GM19351 (cell line): ENCODE results near the gene TMEM164.

Experiments
- ATAC-seq: cut with Tn5 transposase; IDR thresholded peaks from one replicate; pipeline ENCODE4 v1.9.1; 2021; ENCODE audit warnings: mild to moderate bottlenecking, moderate library complexity; ENCODE audit not compliant: unreplicated experiment

The TMEM164 gene

DNA sequence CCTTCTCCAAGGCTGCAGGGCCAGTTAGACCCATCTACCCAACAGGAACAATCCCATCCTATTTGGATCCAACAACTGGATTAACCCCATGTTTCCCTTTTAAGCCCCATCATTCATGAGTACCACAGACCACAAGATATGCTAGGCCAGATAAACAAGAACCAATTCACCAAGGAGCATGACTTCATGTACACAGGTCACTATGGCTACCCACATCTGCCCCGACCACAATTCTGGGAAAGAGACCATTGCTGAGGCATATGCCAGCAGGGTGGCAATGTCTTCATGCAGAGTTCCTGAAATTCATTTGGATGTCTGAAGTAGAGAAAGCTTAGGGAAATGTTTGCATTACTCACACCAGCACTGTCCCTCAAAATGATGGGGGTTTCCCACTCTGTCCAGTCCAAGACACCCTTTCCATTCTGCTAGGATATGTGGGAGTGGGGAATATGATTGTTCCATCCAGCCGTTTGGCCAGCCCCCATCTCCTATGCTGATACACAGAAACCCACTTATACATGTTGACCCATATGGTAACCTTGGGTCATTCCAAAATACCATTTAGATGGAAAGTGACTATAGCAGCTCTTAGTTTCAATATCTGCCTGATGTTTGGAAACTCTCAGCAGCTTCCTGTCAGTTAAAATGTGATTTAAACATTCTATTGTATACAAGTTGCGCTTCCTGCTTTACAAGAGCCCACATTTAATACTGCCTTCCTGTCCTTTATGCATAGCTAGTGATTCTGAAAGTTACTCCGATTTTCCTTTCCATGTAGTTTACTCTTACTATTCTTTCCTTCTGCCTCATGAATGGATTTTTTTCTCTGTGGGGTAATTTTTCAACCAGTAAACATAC lies 186.0 kb downstream of the TMEM164 start:
- ATAC-seq, result no peak

DNA sequence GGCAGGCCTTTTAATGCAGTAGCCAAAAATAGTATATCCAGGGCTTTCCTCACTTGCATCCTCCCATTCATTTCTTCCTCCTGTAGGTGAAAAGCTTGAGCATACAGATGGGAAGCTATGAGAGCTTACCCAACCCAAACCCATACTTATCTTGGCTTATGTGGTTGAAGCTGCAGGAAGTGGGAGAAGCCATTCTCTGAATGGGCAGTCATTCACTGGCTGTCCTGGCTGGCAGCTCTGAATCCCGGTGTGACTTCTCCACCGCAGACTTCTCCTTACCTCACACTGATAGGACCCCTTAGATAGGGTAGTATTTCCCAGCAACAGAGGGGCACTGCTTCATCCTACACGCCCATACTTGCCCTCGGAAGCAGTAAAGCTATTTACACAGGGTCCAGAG lies 189.6 kb downstream of the TMEM164 start:
- ATAC-seq, result no peak

DNA sequence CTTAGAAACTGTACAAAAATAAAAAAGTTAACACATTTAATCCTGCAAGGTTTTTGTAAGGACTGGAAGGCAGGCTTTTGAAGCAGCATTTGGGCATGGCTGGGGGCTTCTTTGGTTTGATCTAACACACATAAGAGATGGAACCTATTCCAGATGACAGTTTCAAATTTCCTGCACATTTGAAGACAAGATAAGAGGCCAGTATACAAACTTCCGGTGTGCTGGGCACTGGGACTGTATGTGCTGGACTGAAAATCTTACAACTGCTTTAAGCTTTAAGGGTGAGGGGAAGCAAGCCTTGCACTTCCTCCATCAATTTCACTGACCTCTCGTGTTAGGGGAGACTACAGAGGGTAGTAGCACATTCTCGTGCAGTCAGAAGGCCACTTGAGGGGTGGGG lies 192.1 kb downstream of the TMEM164 start:
- ATAC-seq, result no peak

DNA sequence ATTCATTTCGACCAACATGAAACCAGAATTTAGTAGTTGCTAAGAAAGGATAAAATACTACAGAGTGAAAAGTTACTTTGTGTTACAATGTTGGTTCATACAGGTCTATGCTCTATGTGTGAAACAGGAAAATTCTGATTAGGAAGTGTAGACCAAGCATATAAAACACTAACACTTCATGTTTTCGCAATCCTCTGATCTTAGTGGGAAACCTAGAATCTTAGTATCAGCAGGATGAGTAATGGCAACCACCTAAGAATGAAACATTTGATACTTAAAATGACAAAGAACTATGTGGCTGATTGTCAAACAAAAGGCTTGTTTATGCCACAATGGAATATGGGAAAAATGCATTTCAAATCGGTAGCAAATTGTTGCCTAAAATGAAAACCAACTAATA lies 198.9 kb downstream of the TMEM164 start:
- no peak for ATAC-seq

DNA sequence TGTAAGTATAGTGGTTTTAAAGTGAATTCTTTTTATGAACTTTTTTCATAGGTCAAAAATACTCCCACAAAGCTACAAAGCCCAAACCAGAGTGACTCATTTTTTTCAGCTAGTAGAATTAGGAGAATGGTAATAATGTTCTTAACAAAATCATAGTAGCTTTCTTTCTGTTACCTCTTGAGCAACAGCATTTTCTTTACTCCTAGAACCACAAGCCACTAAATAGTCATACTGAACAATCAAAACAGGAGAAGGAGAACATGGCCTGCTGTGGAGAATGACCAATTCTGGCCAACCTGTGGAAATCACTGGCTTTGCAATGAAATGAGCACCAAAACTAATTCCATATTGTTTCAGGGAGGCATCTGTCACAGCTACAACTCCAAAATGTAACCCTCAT lies 202.1 kb downstream of the TMEM164 start:
- no peak for ATAC-seq

DNA sequence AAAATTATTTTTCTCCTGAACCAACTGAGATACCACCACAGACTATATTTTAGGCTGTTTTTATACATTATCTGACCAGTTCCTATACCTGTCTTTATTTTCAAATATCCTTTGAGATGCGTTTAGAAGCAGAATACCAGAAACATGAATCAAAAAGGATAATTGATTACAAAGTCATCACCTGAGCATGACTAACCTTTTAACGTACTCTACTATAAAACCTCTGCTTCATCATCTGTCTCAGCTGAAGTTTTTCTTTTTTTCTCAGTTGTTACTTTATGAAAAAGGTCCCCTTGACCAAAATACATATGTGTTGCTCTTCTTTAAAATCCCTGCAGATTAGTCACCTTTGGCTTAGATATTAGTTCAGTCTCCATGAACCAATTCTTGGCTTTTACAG lies 205.2 kb downstream of the TMEM164 start:
- no peak for ATAC-seq

DNA sequence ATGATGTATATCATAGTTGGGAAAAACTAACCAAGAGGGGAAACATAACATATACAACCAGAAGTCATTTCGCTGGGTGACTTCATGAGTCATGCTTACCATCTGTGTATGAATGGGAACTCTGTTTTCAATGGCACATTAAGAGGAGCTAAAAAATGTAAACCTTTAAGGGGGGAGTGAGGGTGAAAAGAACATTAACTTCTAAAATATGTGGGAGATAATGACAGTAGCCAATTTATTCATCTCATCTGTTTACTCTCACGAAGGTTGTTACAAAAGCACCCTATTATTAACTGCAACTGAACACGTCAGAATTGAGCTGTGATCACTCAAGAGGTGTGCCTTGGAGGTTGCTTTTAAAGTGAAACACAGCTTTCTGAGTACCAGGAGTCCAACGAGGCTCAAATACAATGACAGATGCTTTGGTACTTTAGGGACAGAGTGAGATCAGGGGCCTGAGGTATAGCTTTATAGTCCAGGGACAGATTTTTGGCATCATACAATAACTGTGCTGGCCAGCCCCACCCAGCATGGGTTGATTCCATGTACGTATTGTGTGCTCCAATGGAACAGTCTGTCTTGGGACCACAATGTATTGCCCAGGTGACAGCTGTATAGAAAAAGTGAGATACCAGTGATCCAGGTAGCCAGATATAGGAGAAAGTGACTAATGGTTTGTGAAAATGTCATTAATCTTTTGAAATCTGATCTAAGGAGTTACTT lies 207.7 kb downstream of the TMEM164 start:
- no peak for ATAC-seq

DNA sequence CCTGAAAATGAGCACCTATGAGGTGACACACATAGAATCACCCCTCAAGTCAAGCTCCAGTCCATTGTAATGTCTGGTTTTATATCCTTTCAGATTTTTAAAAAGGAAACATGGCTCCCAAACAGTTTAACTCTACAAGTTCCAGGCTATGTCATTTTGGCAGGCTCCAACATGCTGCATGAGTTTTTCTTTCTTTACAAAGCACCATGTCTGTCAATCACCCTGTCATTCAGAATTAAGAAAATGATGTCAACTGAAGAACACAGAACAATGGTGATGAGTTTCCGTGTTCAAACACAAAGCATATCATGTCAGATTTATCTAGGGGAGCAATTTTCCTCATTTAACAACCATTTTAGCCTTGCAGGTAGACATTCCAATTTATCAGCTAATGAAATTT lies 208.4 kb downstream of the TMEM164 start:
- no peak for ATAC-seq

DNA sequence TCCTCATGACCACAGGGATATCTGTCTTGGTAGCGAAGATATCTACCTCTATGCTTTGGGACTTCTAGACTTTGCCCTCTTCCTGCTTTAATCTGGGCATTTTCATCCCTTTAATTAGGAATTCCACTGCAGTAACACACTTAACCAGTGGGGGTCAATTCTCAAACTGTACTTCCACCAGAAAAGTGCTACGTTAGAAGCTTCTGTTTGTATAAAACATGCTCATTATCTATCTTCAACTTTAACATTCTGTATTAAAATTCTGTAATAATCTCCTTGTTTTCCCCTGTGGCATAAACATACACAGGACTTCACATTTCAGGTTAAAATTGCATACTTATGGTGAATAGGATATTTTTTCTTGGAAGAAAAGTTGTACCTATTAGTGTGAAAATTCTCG lies 209.4 kb downstream of the TMEM164 start:
- no peak for ATAC-seq

DNA sequence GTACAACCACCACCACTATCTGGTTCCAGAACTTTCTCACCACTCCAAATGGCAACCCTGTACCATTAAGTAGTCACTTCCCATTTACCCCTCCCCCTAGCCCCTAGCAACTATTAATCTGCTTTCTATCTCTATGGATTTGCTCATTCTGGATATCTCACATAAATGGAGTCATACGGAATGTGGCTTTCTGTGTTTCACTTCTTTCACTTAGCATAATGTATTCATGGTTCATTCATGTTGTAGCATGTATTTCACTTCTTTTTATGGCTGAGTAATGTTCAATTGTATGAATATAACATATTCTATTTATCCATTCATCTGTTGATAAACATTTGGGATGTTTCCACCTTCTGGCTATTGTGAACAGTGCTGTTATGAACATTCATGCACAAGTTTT lies 210.3 kb downstream of the TMEM164 start:
- ATAC-seq, result no peak

DNA sequence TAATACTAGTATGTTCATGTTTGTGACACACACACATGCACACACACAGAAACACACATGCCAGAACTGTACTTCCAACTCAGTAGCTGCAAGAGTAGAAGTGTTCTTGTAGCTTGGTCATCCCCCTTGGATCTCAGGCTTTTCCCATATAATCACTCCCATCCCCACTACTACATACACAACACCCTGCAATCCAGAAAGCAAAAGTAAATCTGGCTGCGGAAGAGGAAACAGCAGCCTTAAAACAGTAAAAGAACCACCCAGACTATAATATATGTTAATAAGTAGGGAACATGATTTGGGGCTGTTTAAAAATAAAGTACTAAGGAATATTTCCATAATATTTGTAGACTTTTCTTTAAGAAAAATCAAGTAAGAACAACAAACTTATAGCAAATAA lies 211.8 kb downstream of the TMEM164 start:
- no peak for ATAC-seq

DNA sequence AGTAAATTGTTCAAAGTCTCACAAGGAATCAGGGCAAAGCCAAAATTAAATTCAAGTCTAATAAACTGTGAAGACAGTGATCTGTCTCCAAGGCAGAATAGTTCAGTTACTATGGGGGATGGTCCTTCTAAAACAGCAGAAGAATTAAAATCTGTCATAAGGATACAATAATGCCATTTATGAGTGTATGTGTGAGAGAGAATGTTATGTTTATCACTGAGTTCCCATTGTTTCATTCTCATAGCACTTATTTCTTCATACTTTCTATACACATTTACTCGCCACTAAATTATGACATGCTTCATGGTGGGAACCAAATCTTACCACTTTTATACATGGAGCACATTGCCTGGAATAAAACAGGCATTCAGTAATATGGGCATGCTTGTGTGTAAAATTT lies 212.5 kb downstream of the TMEM164 start:
- ATAC-seq, result no peak

DNA sequence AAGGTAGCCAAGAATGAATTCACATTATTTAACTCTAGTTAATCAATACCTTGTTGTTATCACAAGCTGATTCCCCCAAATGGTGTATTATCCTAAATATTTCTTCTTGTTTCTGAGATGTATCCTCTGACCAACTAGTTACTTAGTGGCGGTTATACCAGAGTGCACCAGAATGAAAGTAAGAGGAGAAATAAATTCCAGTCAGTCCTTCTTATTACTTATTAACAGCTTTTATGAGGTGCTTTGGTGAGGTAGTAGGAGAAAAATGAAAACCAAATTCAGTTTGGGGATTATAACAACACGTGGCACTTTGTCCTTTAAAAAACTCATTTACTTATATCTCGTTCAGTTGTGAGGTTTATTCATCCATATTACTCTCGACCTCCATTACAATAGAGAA lies 213.1 kb downstream of the TMEM164 start:
- ATAC-seq, result no peak

DNA sequence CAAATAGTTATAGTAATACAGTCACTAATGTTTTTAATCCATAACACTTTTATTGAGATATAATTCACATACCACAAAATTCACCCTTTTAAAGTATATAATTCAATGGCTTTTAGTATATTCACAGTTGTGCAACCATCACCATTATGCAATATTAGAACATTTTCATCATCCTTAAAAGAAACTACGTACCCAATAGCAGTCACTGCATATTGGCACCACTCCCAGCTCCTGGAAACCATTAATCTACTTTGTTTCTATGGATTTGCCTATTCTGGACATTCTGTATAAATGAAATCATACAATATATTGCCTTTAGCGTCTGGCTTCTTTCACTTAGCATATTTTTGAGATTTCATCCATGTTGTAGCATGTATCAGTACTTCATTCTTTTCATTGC lies 215.7 kb downstream of the TMEM164 start:
- ATAC-seq, result no peak

DNA sequence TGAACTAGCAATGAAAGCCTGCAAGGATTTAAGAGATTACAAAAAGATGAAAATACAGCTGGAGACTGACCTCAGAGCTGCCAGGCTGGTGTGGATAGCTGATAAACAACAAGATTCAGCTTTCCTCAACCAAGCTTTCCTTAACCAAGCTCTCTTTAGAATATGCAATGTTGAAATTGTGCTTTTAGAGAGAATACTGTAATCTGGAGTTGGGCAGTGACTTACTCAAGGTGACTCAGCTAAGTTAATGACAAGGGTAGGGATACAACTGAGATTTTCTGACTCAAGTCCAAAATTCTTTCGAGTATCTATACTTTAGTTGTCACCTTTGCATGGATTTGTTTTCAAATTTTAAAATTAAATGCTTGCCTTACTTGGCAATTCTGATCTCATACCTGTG lies 217.0 kb downstream of the TMEM164 start:
- ATAC-seq, result no peak

DNA sequence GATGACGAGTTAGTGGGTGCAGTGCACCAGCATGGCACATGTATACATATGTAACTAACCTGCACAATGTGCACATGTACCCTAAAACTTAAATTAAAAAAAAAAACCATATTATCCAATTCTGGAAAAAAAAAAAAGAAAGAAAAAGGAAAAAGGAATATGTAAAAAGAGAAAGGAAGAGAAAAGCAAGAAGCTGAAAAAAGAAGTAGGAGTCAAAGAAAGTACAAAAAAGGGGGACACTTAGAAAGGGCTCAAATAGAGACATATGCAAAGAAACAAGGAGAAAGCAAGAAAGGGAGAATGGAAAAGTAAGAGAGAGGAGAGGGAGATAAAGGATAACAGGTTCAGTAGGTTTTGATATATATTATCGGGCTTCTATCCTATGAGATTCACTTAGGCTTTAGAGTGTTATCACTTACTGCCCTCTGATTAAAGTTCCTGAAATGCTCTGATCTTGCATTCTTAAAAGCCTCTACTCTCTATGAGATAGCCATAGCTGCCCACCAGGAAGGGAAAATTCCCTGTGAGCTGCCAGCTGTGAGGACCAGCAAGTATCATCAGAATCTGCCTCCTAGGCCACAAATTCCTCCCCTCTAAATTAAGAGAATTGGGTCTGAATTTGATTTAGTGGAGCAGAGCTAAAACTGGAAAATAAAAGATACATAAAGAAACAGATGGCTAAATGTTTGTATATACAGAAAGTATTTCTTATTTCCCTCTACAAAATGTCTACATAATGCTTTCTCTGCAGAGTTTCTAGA lies 219.8 kb downstream of the TMEM164 start:
- ATAC-seq, result no peak

DNA sequence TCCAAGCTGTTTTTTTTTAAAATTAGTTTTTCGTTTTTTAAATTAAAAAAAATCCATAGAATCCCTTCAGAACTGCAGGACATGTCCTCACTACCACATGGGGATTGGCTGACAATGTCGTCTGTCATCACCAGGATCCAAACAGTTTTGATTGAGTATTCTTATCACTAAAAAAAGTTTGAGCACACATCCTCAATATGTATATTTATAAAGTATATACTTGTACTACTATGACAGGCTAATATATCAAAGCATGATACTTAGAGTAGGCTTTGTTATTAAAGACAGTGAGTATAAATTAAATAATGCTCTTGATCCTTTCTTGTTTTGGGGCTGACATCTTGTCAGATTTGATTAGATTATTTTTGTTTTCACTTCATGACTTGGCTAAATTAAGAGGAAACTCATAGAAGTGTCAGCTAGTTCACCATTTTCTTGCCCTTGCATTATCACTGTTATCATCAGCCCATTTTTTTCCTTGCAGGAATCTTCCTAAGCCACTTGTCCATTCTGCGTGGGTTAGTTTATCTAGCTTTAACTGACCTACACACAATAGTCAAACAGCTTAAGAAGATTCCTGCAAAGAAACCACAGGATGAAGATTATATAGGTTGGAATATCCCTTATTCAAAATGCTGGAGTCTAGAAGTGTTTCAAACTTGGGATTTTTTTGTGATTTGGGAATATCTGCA lies 222.2 kb downstream of the TMEM164 start:
- no peak for ATAC-seq

DNA sequence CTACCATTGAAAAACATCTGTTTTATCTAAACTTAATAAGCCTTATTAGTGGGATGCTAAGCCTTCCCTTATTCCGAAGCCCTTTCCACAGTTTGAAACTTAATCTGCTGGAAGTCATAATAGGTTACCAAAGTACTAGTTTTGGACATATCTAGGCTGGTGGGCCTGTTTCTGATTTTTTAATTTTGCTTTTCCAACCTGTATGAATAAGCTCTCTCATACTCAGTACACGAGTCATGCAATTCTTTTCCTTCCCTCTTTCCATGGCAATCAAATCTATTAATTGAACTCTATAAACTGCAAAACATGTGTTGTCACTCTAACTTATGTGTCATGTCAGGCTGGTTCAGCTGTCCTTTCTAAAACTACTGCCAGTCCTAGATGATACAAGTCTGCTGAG lies 224.0 kb downstream of the TMEM164 start:
- ATAC-seq, result no peak
